Erythroblast (primary cell): ENCODE results near the gene ITGA11.

Experiments used
- DNase-seq, 2 experiments: peaks; one replicate each; lab custom pipeline; 2025; lab: John Stamatoyannopoulos, UW
- GATA1 ChIP-seq: IDR thresholded peaks from 2 replicates; pipeline ENCODE4 v1.6.1; 2011; ENCODE audit warnings: low read depth, mild to moderate bottlenecking, control low read depth, low read length, moderate library complexity
- POLR2A ChIP-seq: IDR thresholded peaks from 2 replicates; pipeline ENCODE4 v1.6.1; 2011; ENCODE audit warnings: mild to moderate bottlenecking, low read length

The ITGA11 gene

GRCh38 chr15:68382286-68383007, 49.5 kb downstream of the ITGA11 start:
- no peak for DNase-seq
- TF ChIP-seq POLR2A: no peak
- no peak for TF ChIP-seq GATA1

GRCh38 chr15:68380456-68380855, 51.5 kb downstream of the ITGA11 start:
- no peak for DNase-seq
- no peak for TF ChIP-seq POLR2A
- TF ChIP-seq GATA1: no peak

- DNase-seq: no peak
Observed at GRCh38 chr15:68379759-68380290, 52.1 kb downstream of the ITGA11 start.

GRCh38 chr15:68379058-68379758, 52.8 kb downstream of the ITGA11 start:
- no peak for DNase-seq
- no peak for TF ChIP-seq POLR2A
- no peak for TF ChIP-seq GATA1

More at GRCh38 chr15:68379759-68380290, 52.1 kb downstream of the ITGA11 start:
- no peak for TF ChIP-seq POLR2A
- TF ChIP-seq GATA1: no peak

GRCh38 chr15:68378595-68378994, 53.4 kb downstream of the ITGA11 start:
- DNase-seq: no peak
- no peak for TF ChIP-seq POLR2A
- TF ChIP-seq GATA1: no peak

GRCh38 chr15:68377766-68378165, 54.2 kb downstream of the ITGA11 start:
- DNase-seq: no peak

GRCh38 chr15:68376447-68377060, 55.4 kb downstream of the ITGA11 start:
- no peak for DNase-seq
- TF ChIP-seq GATA1: no peak
- no peak for TF ChIP-seq POLR2A

More at GRCh38 chr15:68377766-68378165, 54.2 kb downstream of the ITGA11 start:
- TF ChIP-seq POLR2A (no peak), GATA1 (no peak)

- TF ChIP-seq POLR2A: no peak
- TF ChIP-seq GATA1: no peak
- DNase-seq: no peak
Observed at GRCh38 chr15:68375716-68376220, 56.2 kb downstream of the ITGA11 start.

GRCh38 chr15:68375191-68375631, 56.8 kb downstream of the ITGA11 start:
- no peak for DNase-seq
- TF ChIP-seq GATA1 (no peak), POLR2A (no peak)

- TF ChIP-seq POLR2A (no peak), GATA1 (no peak)
- no peak for DNase-seq
Observed at GRCh38 chr15:68374168-68374745, 57.7 kb downstream of the ITGA11 start.

- TF ChIP-seq POLR2A: no peak
- DNase-seq: no peak
Observed at GRCh38 chr15:68373028-68373427, 58.9 kb downstream of the ITGA11 start.

GRCh38 chr15:68372291-68372811, 59.6 kb downstream of the ITGA11 start:
- peak in 1 of 2 experiments; percentile 8 for DNase-seq
- TF ChIP-seq POLR2A (no peak), GATA1 (no peak)

GRCh38 chr15:68371851-68372250, 60.1 kb downstream of the ITGA11 start:
- TF ChIP-seq GATA1: no peak
- no peak for TF ChIP-seq POLR2A
- no peak for DNase-seq
